Activated CD4-positive, alpha-beta T cell treated with anti-CD3 and anti-CD28 coated beads, Interleukin-2, amount 10 ng/mL, durations not matched to agents 24 days and 14 days (primary cell): ENCODE data around the gene DNALI1. TPM values are rescaled to one million over a fixed set of nuclear protein-coding genes. Genes with fewer than 3 reads are reported as not detected.

ENCODE experiments used
- total RNA-seq: library from RNA; stranded (reverse); gene quantifications from 2 replicates; pipeline ENCODE4 v1.2.3, GENCODE V29; 2022

The DNALI1 gene
- total RNA-seq, 1 donor from 2014 or later, result not detected

Other genes with a start within 250 kb of the DNALI1 start
- 39.3 and 40.4 TPM in 2 replicates for gene ZC3H12A, start 82.4 kb upstream of the DNALI1 start, total RNA-seq
- gene MEAF6, start 42.2 kb upstream of the DNALI1 start, total RNA-seq, result 94.4 and 95.6 TPM in 2 replicates
- 22.7 and 25.4 TPM in 2 replicates for gene SNIP1, start 2.6 kb upstream of the DNALI1 start, total RNA-seq
- 109 and 110 TPM in 2 replicates for gene GNL2, start 39.0 kb downstream of the DNALI1 start, total RNA-seq
- gene RSPO1, start 78.0 kb downstream of the DNALI1 start, total RNA-seq, result not detected in 2 replicates
- gene CDCA8, start 135.6 kb downstream of the DNALI1 start, total RNA-seq, result 35.6 and 35.9 TPM in 2 replicates
- 0.21 and 0.31 TPM in 2 replicates for gene EPHA10, start 208.2 kb downstream of the DNALI1 start, total RNA-seq
- gene MANEAL, start 236.9 kb downstream of the DNALI1 start, total RNA-seq, result 2.7 and 3.1 TPM in 2 replicates